ENCODE results near the gene KCNAB1. TPM values are rescaled to one million over a fixed set of nuclear protein-coding genes. Genes with fewer than 3 reads are reported as not detected.

Gene KCNAB1
- total RNA-seq, 1 experiment from 2014 or later, result 1.0 TPM

- DNase-seq (ENCODE audit: low spot score), result no peak
- POLR2A ChIA-PET, result no interaction called here
- CTCF ChIA-PET, result interaction anchor here (0.7 to 1.0 kb wide), 3 partner anchors 14 to 483 kb away, joined by 3 read pairs; no protein-coding TSS in a partner anchor
- TF ChIP-seq TP53 (CRISPR knock-in tag; IDR thresholded peaks at IDR 0.05) (no peak), MYBL2 (CRISPR knock-in tag; IDR thresholded peaks at IDR 0.05) (no peak), NR1H2 (CRISPR knock-in tag; IDR thresholded peaks at IDR 0.05) (no peak), GTF2I (CRISPR knock-in tag; conservative IDR thresholded peaks at IDR 0.05) (no peak), HMGXB4 (CRISPR knock-in tag; IDR thresholded peaks at IDR 0.05) (no peak), ZBTB21 (CRISPR knock-in tag; IDR thresholded peaks at IDR 0.05; ENCODE audit: borderline replicate concordance) (no peak), ZNF281 (CRISPR knock-in tag; IDR thresholded peaks at IDR 0.05) (no peak), GRHL2 (CRISPR knock-in tag; IDR thresholded peaks at IDR 0.05; ENCODE audit: insufficient replicate concordance, severe bottlenecking) (no peak), MXD4 (CRISPR knock-in tag; IDR thresholded peaks at IDR 0.05; ENCODE audit: borderline replicate concordance) (no peak), NR3C1 (CRISPR knock-in tag; conservative IDR thresholded peaks at IDR 0.05; ENCODE audit: low read depth) (no peak), JAZF1 (CRISPR knock-in tag; IDR thresholded peaks at IDR 0.05) (no peak), SMAD4 (CRISPR knock-in tag; IDR thresholded peaks at IDR 0.05) (no peak), ATF1 (CRISPR knock-in tag; IDR thresholded peaks at IDR 0.05) (no peak)
- Mint-ChIP-seq H3K4me3 (no peak overlapping the region), H3K27ac (no peak overlapping the region), H3K27me3 (ENCODE audit: low read depth) (no peaks in the 10 kb centered on the region), H3K4me1 (peaks cover 8% of the 10 kb centered on the region), H3K36me3 (no peaks in the 10 kb centered on the region), H3K9me3 (no peaks in the 10 kb centered on the region)
- no peak for ATAC-seq
Measured at GRCh38 chr3:156527060-156527459, 406.7 kb downstream of the KCNAB1 start.

- Mint-ChIP-seq H3K9me3 (no peaks in the 10 kb centered on the region), H3K36me3 (no peaks in the 10 kb centered on the region), H3K27ac (no peak overlapping the region), H3K4me1 (peaks cover 30% of the 10 kb centered on the region), H3K27me3 (ENCODE audit: low read depth) (no peaks in the 10 kb centered on the region), H3K4me3 (no peak overlapping the region)
- ChIA-PET CTCF (interaction anchor here (0.5 to 1.0 kb wide), 3 partner anchors 11 to 14 kb away, joined by 3 read pairs; no protein-coding TSS in a partner anchor), POLR2A (interaction anchor here (1.0 kb wide), 1 partner anchor 24 kb away, joined by 4 read pairs; the partner anchor contains the start of gene SSR3)
- TF ChIP-seq PREB (CRISPR knock-in tag; IDR thresholded peaks at IDR 0.05; ENCODE audit: borderline replicate concordance) (no peak), ZNF396 (CRISPR knock-in tag; IDR thresholded peaks at IDR 0.05; ENCODE audit: borderline replicate concordance) (no peak), PRDM15 (CRISPR knock-in tag; IDR thresholded peaks at IDR 0.05) (no peak)
- ATAC-seq, result no peak
- DNase-seq (ENCODE audit: low spot score), result no peak
Measured at GRCh38 chr3:156530980-156531379, 410.6 kb downstream of the KCNAB1 start.

Data from WTC11 (cell line).